ENCODE measurements around the gene RPL7L1. TPM values are rescaled to one million over a fixed set of nuclear protein-coding genes. Genes with fewer than 3 reads are reported as not detected.

RPL7L1 gene
- total and polyA plus RNA-seq, 2 of the 4 experiments (the other 2 are of a cell fraction), result 43.0 to 112 TPM

- DNase-seq (no peak), ATAC-seq (ENCODE audit: low read depth) (no peak)
- BruUV-seq (replicated peaks), result no TSS peak
- no peak overlapping the region for H3K27ac ChIP-seq (ENCODE audit: insufficient read depth, low read length)
- POLR2A ChIA-PET (ENCODE audit: unreplicated experiment), result no interaction called here
- no peak overlapping the region for H2AFZ ChIP-seq (replicated peaks; ENCODE audit: low read length, poor library complexity)
- no peak overlapping the region for H3K18ac ChIP-seq (ENCODE audit: low read depth, low read length)
- H3K23ac ChIP-seq (ENCODE audit: low read depth, low read length), result no peak overlapping the region
- peaks cover 7% of the 10 kb centered on the region for H3K4me1 ChIP-seq (ENCODE audit: control insufficient read depth, insufficient read depth, low read length)
- H3K9me1 ChIP-seq (ENCODE audit: insufficient read depth, low read length), result 0 out of 2 replicates have a peak, but pooled peaks cover 4% of the 10 kb centered on the region
- H3K36me3 ChIP-seq (ENCODE audit: control insufficient read depth, insufficient read depth, low read length), result peaks cover 19% of the 10 kb centered on the region
- H2AK5ac ChIP-seq (ENCODE audit: low read depth, low read length), result no peak overlapping the region
- dilution Hi-C loops (cut with HindIII; ENCODE audit: low sequenced_read_pairs, unreplicated experiment) (no loop called here), intact Hi-C loops (cut with micrococcal nuclease) (no loop called here), in situ Hi-C loops (cut with MboI; ENCODE audit: low sequenced_read_pairs) (loop anchor here (5.0 kb wide), 1 partner anchor 44 kb away; the partner anchor contains the start of gene PEX6)
- H3K27me3 ChIP-seq (ENCODE audit: control insufficient read depth, insufficient read depth, low read length), result no peaks in the 10 kb centered on the region
- H4K8ac ChIP-seq (ENCODE audit: low read depth in 2 of 2, low read length in 2 of 2), result no peak overlapping the region
- H3K56ac ChIP-seq (ENCODE audit: extremely low read depth, insufficient read depth, low read length), result no peak overlapping the region
- H2BK120ac ChIP-seq (ENCODE audit: low read depth, low read length), result no peak overlapping the region
- H2BK20ac ChIP-seq (ENCODE audit: low read depth, low read length), result no peak overlapping the region
- H3K4ac ChIP-seq (ENCODE audit: low read depth, low read length), result no peak overlapping the region
- no peak for TF ChIP-seq NFE2L2 (IDR thresholded peaks at IDR 0.05; ENCODE audit: low read depth, low read length)
- no peak for TF ChIP-seq MAFK (IDR thresholded peaks at IDR 0.05; ENCODE audit: low read depth, low read length)
- TF ChIP-seq CTCF (conservative IDR thresholded peaks at IDR 0.05; ENCODE audit: low read depth, low read length), result no peak
- no peak for TF ChIP-seq ELK1 (IDR thresholded peaks at IDR 0.05; ENCODE audit: borderline replicate concordance, low read depth, low read length)
- TF ChIP-seq SMC3 (IDR thresholded peaks at IDR 0.05; ENCODE audit: low read depth, low read length), result no peak
- TF ChIP-seq BHLHE40 (IDR thresholded peaks at IDR 0.05; ENCODE audit: low read depth, low read length), result no peak
- no peak for TF ChIP-seq RCOR1 (IDR thresholded peaks at IDR 0.05; ENCODE audit: insufficient replicate concordance, low read length)
- no peak for TF ChIP-seq USF2 (IDR thresholded peaks at IDR 0.05; ENCODE audit: low read depth, low read length)
- TF ChIP-seq CHD1 (IDR thresholded peaks at IDR 0.05; ENCODE audit: low read depth, low read length), result no peak
- no peak for TF ChIP-seq POLR2A (IDR thresholded peaks at IDR 0.05; ENCODE audit: low read depth, low read length)
- no peak for TF ChIP-seq FOS (IDR thresholded peaks at IDR 0.05; ENCODE audit: low read depth, low read length)
- TF ChIP-seq RAD21 (IDR thresholded peaks at IDR 0.05; ENCODE audit: low read length), result no peak
- TF ChIP-seq MAZ (IDR thresholded peaks at IDR 0.05; ENCODE audit: borderline replicate concordance, low read depth, low read length), result no peak
- TF ChIP-seq MXI1 (IDR thresholded peaks at IDR 0.05; ENCODE audit: borderline replicate concordance, low read depth, low read length), result no peak
- TF ChIP-seq RFX5 (IDR thresholded peaks at IDR 0.05; ENCODE audit: low read depth, low read length), result no peak
- no peak for TF ChIP-seq CEBPB (IDR thresholded peaks at IDR 0.05; ENCODE audit: low read depth, low read length)
- H2BK5ac ChIP-seq (ENCODE audit: low read depth, low read length, poor library complexity, severe bottlenecking), result no peak overlapping the region
- H2AK9ac ChIP-seq (replicated peaks; ENCODE audit: low read depth, low read length, poor library complexity), result no peak overlapping the region
- no peak overlapping the region for H3K4me2 ChIP-seq (ENCODE audit: low read depth, low read length)
- 0% methylated on average over 1 of the region's 3 CpGs; no CpG with 5 or more reads in 1 of the 2 experiments for WGBS, 2 experiments (ENCODE audit: extremely low coverage in 2 of 2, insufficient read length in 1 of 2)
- CTCF ChIA-PET, result no interaction called here
- no peak overlapping the region for H4K5ac ChIP-seq (ENCODE audit: low read depth, low read length)
- no peak overlapping the region for H3K14ac ChIP-seq (replicated peaks; ENCODE audit: low read depth, low read length)
- H3K79me1 ChIP-seq (ENCODE audit: low read depth in 1 of 2, low read length in 2 of 2), result peaks cover 44 to 65% of the 10 kb centered on the region in 2 experiments
- H3K9ac ChIP-seq (ENCODE audit: low read depth, low read length), result no peak overlapping the region
- no peak overlapping the region for H3K4me3 ChIP-seq (ENCODE audit: insufficient read depth, low read depth, low read length)
- H2BK15ac ChIP-seq (ENCODE audit: low read depth, low read length), result no peak overlapping the region
- H4K20me1 ChIP-seq (ENCODE audit: insufficient read depth, low read length), result peaks cover 3% of the 10 kb centered on the region; the same call in 1 of the 2 replicates
- H3K9me3 ChIP-seq (ENCODE audit: control insufficient read depth, insufficient read depth, low read length), result no peaks in the 10 kb centered on the region
- H4K91ac ChIP-seq (ENCODE audit: insufficient read depth, low read depth, low read length), result no peak overlapping the region
These were observed 53.8 kb downstream of the RPL7L1 start for GRCh38 chr6:42933205-42933604.
